Coronary artery (tissue), 2 donors: ENCODE results near the gene VENTX.
"Not testable (repeated sequence)": the region's sequence is repeated elsewhere in the genome, so short reads cannot be mapped to it uniquely, and the experiment has no call there.

Experiments
- DNase-seq: peaks from one replicate; pipeline ENCODE4 v3.0.0-alpha.2; 2017; ENCODE audit warnings: low spot score
- H3K27ac ChIP-seq, 2 donors: fragments of 200-600 bp; sonication (generic); one replicate each; pipeline ENCODE4 v1.5.1; 2016 to 2019
- H3K4me3 ChIP-seq: fragments of 200-600 bp; sonication (generic); 2 replicates; pipeline ENCODE4 v1.5.1; 2016; ENCODE audit warnings: mild to moderate bottlenecking, moderate library complexity
- CTCF ChIP-seq: fragments of 200-600 bp; sonication (generic); IDR thresholded peaks from one replicate; pipeline ENCODE4 v1.5.1; 2019; ENCODE audit warnings: antibody characterized with exemption

The VENTX gene

GRCh38 chr10:133263674-133264073, 26.0 kb downstream of the VENTX start:
- TF ChIP-seq CTCF: no peak
- DNase-seq: no peak
- no peak overlapping the region for H3K27ac ChIP-seq
- no peak overlapping the region for H3K4me3 ChIP-seq

- no peak for TF ChIP-seq CTCF
- no peak for DNase-seq
- H3K27ac ChIP-seq: no peak overlapping the region
- no peak overlapping the region for H3K4me3 ChIP-seq
Measured at GRCh38 chr10:133264461-133264860, 26.8 kb downstream of the VENTX start.

DNA sequence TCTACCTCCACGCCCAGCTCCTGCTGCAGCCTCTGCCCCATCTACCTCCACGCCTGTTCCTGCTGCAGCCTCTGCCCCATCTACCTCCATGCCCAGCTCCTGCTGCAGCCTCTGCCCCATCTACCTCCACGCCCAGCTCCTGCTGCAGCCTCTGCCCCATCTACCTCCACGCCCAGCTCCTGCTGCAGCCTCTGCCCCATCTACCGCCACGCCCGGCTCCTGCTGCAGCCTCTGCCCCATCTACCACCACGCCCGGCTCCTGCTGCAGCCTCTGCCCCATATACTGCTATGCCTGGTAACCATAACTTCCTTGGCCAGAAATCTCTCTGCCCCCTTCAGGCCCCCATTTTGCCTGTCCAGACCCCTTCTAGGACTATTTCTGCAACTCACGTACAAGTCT, 27.4 kb downstream of the VENTX start:
- H3K4me3 ChIP-seq, DNase-seq, H3K27ac ChIP-seq: not testable (repeated sequence)

DNA sequence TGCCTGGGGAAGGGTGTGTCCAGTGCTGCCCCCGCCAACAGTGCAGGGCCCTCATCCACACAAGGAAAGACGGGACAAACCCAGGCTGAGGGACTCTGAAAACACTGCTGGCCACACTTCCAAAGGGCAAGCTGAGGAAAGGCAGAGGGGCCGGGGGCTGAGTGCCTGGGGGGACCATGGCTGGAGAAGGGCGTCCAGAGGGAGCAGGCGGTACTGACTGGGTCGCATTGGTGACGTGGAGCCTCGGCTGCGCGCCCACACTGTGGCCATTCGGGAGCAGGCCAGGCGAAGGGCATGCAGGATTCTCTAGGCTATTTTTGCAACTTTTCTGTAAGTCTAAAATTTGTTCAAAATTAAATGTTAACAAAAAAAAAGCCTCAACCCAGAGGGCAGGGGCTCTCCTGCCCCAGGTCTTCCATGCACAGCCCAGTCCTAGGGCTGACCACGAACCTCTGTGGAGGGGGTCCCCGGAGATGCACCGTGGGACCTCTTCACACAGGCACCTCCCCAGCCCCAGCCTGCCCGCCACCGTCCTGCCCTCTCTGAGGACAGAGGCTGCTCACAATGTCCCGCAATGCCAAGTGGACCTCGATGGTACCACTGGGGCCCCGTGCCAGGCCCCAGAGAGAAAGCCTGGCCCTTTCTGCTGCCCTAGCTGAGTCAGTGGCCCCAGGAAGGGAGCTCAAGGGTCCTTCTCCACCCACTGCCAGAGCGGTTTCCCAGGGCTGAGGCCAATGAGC, 28.6 kb downstream of the VENTX start:
- TF ChIP-seq CTCF: no peak
- no peak for DNase-seq

GRCh38 chr10:133267293-133267692, 29.6 kb downstream of the VENTX start:
- H3K4me3 ChIP-seq: no peak overlapping the region
- no peak for DNase-seq
- no peak for TF ChIP-seq CTCF
- H3K27ac ChIP-seq: no peak overlapping the region

More for the DNA sequence above, 28.6 kb downstream of the VENTX start:
- H3K4me3 ChIP-seq: no peak overlapping the region
- H3K27ac ChIP-seq: no peak overlapping the region

- Histone ChIP-seq H3K27ac (no peak overlapping the region), H3K4me3 (no peak overlapping the region)
- no peak for TF ChIP-seq CTCF
- DNase-seq: no peak
Measured at GRCh38 chr10:133267829-133268228, 30.2 kb downstream of the VENTX start.

- Histone ChIP-seq H3K4me3 (no peak overlapping the region), H3K27ac (no peak overlapping the region)
- no peak for DNase-seq
- TF ChIP-seq CTCF: no peak
Measured at GRCh38 chr10:133268532-133268931, 30.9 kb downstream of the VENTX start.
